Panc1 (cell line): ENCODE data around the gene RP2. TPM values are rescaled to one million over a fixed set of nuclear protein-coding genes. Genes with fewer than 3 reads are reported as not detected.

Experiments used
- ATAC-seq: fragments of 200-7000 bp; cut with Tn5 transposase; 2 replicates; pipeline ENCODE4 v1.9.1; 2020; ENCODE audit warnings: mild to moderate bottlenecking, moderate library complexity
- BruUV-seq: library from RNA; stranded (reverse); fragments of 400-500 nt; replicated peaks from 2 replicates; lab custom pipeline; 2021; lab: Mats Ljungman, UMichigan
- CTCF ChIA-PET: fragments of 300-600 bp; sonication (Branson Sonifier 250); formaldehyde crosslinking; loops from one replicate; lab custom pipeline; 2022; ENCODE audit warnings: antibody characterized with exemption; lab: Charles Lee
- POLR2A ChIA-PET: fragments of 300-600 bp; sonication (Branson Sonifier 250); formaldehyde crosslinking; loops from one replicate; lab custom pipeline; 2022; ENCODE audit warnings: antibody characterized with exemption; lab: Charles Lee
- DNase-seq: peaks from one replicate; pipeline ENCODE4 v3.0.0-alpha.2; 2010; ENCODE audit warnings: low read depth, low spot score
- H3K27ac ChIP-seq: 2 replicates; pipeline ENCODE4 v1.5.1; 2011; ENCODE audit warnings: mild to moderate bottlenecking, low read length, inconsistent platforms
- H3K27me3 ChIP-seq: fragments of 200-500 bp; sonication (Bioruptor generic); 2 replicates; pipeline ENCODE4 v1.6.0; 2014; ENCODE audit warnings: low read length, inconsistent platforms; ENCODE audit not compliant: control insufficient read depth, insufficient read depth
- H3K36me3 ChIP-seq: fragments of 200-500 bp; sonication (Bioruptor generic); 2 replicates; pipeline ENCODE4 v1.5.1; 2014; ENCODE audit warnings: inconsistent platforms, mild to moderate bottlenecking, low read length, moderate library complexity; ENCODE audit not compliant: control insufficient read depth, insufficient read depth
- H3K4me1 ChIP-seq: 2 replicates; pipeline ENCODE4 v1.5.1; 2011; ENCODE audit warnings: inconsistent platforms, mild to moderate bottlenecking, low read length, moderate library complexity; ENCODE audit not compliant: control insufficient read depth, insufficient read depth
- H3K4me3 ChIP-seq, 2 experiments: 2 replicates each; pipeline ENCODE4 v1.5.1; 2011 to 2012; ENCODE audit warnings: low read depth in 2 of 2, low read length in 2 of 2, mild to moderate bottlenecking in 2 of 2, inconsistent platforms in 1 of 2, moderate library complexity in 1 of 2
- H3K9me3 ChIP-seq: fragments of 200-500 bp; sonication (Bioruptor generic); 2 replicates; pipeline ENCODE4 v1.5.1; 2014; ENCODE audit warnings: low read depth, mild to moderate bottlenecking, inconsistent platforms, low read length, moderate library complexity; ENCODE audit not compliant: control insufficient read depth, insufficient read depth
- CTCF ChIP-seq: fragments of 450-650 bp; IDR thresholded peaks from 2 replicates; pipeline ENCODE4 v1.5.1; 2017; ENCODE audit warnings: mild to moderate bottlenecking
- POLR2AphosphoS5 ChIP-seq: IDR thresholded peaks from 2 replicates; pipeline ENCODE4 v1.6.1; 2012; ENCODE audit warnings: mild to moderate bottlenecking, low read depth, low read length, moderate library complexity
- REST ChIP-seq, 2 experiments: IDR thresholded peaks; 2 replicates each; pipeline ENCODE4 v1.6.1; 2011 to 2012; ENCODE audit warnings: low read depth in 2 of 2, control low read depth in 1 of 2, low read length in 1 of 2, mild to moderate bottlenecking in 1 of 2, moderate library complexity in 1 of 2; ENCODE audit not compliant: insufficient read depth in 1 of 2
- SIN3A ChIP-seq: IDR thresholded peaks from 2 replicates; pipeline ENCODE4 v1.6.1; 2012; ENCODE audit warnings: low read depth, mild to moderate bottlenecking, low read length, moderate library complexity, borderline replicate concordance; ENCODE audit not compliant: insufficient read depth
- TCF7L2 ChIP-seq: IDR thresholded peaks from 2 replicates; pipeline ENCODE4 v1.6.1; 2011; ENCODE audit warnings: mild to moderate bottlenecking, low read depth, low read length, inconsistent platforms
- in situ Hi-C: cut with HindIII; loops from 2 replicates; pipeline ENCODE4 v1.10.0; 2016; ENCODE audit warnings: low sequenced_read_pairs, low pct_unique_long_range_greater_than_20kb
- intact Hi-C: fragments of 100-400 bp; cut with micrococcal nuclease; formaldehyde crosslinking; loops from one replicate; pipeline ENCODE4 v1.10.0; 2022; ENCODE audit not compliant: unreplicated experiment
- total RNA-seq: library from RNA; stranded (reverse); gene quantifications from one replicate; pipeline ENCODE4 v1.2.1, GENCODE V29; 2021; ENCODE audit not compliant: unreplicated experiment

RP2 gene
- total RNA-seq, 1 experiment from 2014 or later = 17.3 TPM

- ChIA-PET CTCF (no interaction called here), POLR2A (no interaction called here)
- in situ Hi-C loops (no loop called here), intact Hi-C loops (no loop called here)
- no peak for TF ChIP-seq REST (IDR thresholded peaks at IDR 0.05; ENCODE audit: insufficient read depth in 1 of 2, low read depth in 2 of 2, low read length in 1 of 2)
- TF ChIP-seq SIN3A = no peak
- no peak for TF ChIP-seq POLR2AphosphoS5
- no peak for TF ChIP-seq CTCF
- no peak for TF ChIP-seq TCF7L2
- peaks cover 13% of the 10 kb centered on the region for H3K4me1 ChIP-seq
- H3K27ac ChIP-seq = no peak overlapping the region
- H3K4me3 ChIP-seq = no peak overlapping the region
- no peaks in the 10 kb centered on the region for H3K27me3 ChIP-seq
- DNase-seq (no peak), ATAC-seq (no peak)
- H3K9me3 ChIP-seq = no peaks in the 10 kb centered on the region
- no peaks in the 10 kb centered on the region for H3K36me3 ChIP-seq
- BruUV-seq = no TSS peak
These were observed 81.6 kb downstream of the RP2 start for GRCh38 chrX:46918434-46918833.

DNA sequence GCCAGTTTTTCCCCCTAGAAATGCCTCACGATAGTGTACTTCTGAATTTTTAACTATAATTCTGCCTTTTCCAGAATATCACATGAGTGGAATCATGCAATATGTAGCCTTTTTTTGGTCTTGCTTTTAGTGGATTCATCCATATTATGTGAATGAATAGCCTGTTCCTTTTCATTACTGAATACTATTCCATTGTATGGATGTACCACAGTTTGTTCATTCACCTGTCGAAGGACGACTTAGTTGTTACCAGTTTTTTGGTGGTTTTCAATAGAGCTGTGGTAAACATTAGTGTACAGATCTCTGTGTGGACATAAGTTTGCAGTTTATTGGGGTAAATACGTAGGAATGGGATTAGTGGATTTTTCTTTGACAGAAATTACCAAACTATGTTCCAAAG is 83.4 kb downstream of the RP2 start:
- no TSS peak for BruUV-seq
- no peaks in the 10 kb centered on the region for H3K36me3 ChIP-seq
- POLR2A ChIA-PET = no interaction called here

More for the DNA sequence above, 83.4 kb downstream of the RP2 start:
- DNase-seq = no peak
- no peak overlapping the region for H3K27ac ChIP-seq
- TF ChIP-seq CTCF (no peak), TCF7L2 (no peak), REST (IDR thresholded peaks at IDR 0.05; ENCODE audit: insufficient read depth in 1 of 2, low read depth in 2 of 2, low read length in 1 of 2) (no peak), POLR2AphosphoS5 (no peak), SIN3A (no peak)
- in situ Hi-C loops = no loop called here
- no peak for ATAC-seq
- no peaks in the 10 kb centered on the region for H3K27me3 ChIP-seq
- CTCF ChIA-PET = no interaction called here
- H3K9me3 ChIP-seq = no peaks in the 10 kb centered on the region
- H3K4me1 ChIP-seq = no peaks in the 10 kb centered on the region
- H3K4me3 ChIP-seq = no peak overlapping the region
- intact Hi-C loops = no loop called here
